HepG2 (cell line): ENCODE measurements around the gene SLC13A3. TPM values are rescaled to one million over a fixed set of nuclear protein-coding genes. Genes with fewer than 3 reads are reported as not detected.
A peak's percentile ranks its signal among the peaks of the same experiment; 100 is the strongest.

Source experiments
- FOXP1 ChIP-seq, 2 experiments: fragments of 450-650 bp in 1 of 2; IDR thresholded peaks; 2 replicates each; pipeline ENCODE4 v1.6.1; 2017 to 2018; ENCODE audit warnings: antibody characterized with exemption in 1 of 2
- HMG20A ChIP-seq: IDR thresholded peaks from 2 replicates; pipeline ENCODE4 v1.6.1; 2016; ENCODE audit warnings: borderline replicate concordance
- REL ChIP-seq: sonication (generic); formaldehyde crosslinking; conservative IDR thresholded peaks from 2 replicates; pipeline ENCODE4 v1.8.0; 2022; ENCODE audit warnings: mild to moderate bottlenecking, missing genetic modification reagents, moderate library complexity
- SOX5 ChIP-seq: IDR thresholded peaks from 2 replicates; pipeline ENCODE4 v1.6.1; 2016; ENCODE audit warnings: borderline replicate concordance
- SP4 ChIP-seq: sonication (generic); formaldehyde crosslinking; IDR thresholded peaks from 2 replicates; pipeline ENCODE4 v1.8.1; 2023; ENCODE audit warnings: mild to moderate bottlenecking, missing genetic modification reagents
- ZNF660 ChIP-seq: sonication (generic); formaldehyde crosslinking; IDR thresholded peaks from 2 replicates; pipeline ENCODE4 v1.5.1; 2020; ENCODE audit warnings: mild to moderate bottlenecking, low read depth, missing genetic modification reagents, borderline replicate concordance
- ZNF788 ChIP-seq: sonication (generic); formaldehyde crosslinking; IDR thresholded peaks from 2 replicates; pipeline ENCODE4 v1.5.0; 2020; ENCODE audit warnings: mild to moderate bottlenecking, missing genetic modification reagents, borderline replicate concordance
- polyA plus RNA-seq, 8 experiments: library from polyadenylated mRNA; depleted of rRNA in 3 of 8; stranded (reverse) in 7 of 8; unstranded in 1 of 8; fragments of >200 nt; fragmentation: Illumina TruSeq in 4 of 8; extraction: Trizol in 4 of 8; gene quantifications; 2 replicates each; pipeline versions ENCODE4 v1.2.1 to v1.2.3, GENCODE V29; 2011 to 2016; ENCODE audit warnings: low read depth in 4 of 8, missing spikeins in 1 of 8, mixed read lengths in 1 of 8; ENCODE audit not compliant: insufficient read depth in 1 of 8
- total RNA-seq, 5 experiments: library from RNA; depleted of rRNA; stranded (reverse); fragments of >200 nt; fragmentation: Illumina TruSeq; extraction: Trizol; gene quantifications; 2 replicates each; pipeline ENCODE4 v1.2.3, GENCODE V29; 2016; ENCODE audit warnings: low read depth in 1 of 5
- TF ChIP-seq, protein P1 (sequence below), 2 experiments: sonication (generic) in 1 of 2; formaldehyde crosslinking in 1 of 2; IDR thresholded peaks; 2 replicates each; pipeline versions ENCODE4 v1.6.1 to v1.9.0; 2014 to 2022; ENCODE audit warnings: antibody characterized with exemption in 1 of 2, borderline replicate concordance in 1 of 2, inconsistent platforms in 1 of 2, low read depth in 1 of 2, missing genetic modification reagents in 1 of 2
- TF ChIP-seq, protein P2 (sequence below): sonication (generic); formaldehyde crosslinking; IDR thresholded peaks from 2 replicates; pipeline ENCODE4 v1.5.1; 2020; ENCODE audit warnings: missing genetic modification reagents, mild to moderate bottlenecking, borderline replicate concordance

SLC13A3 gene
- total and polyA plus RNA-seq, 2 of the 13 experiments (the other 11 are each of a cell fraction or from before 2014, with no cell fraction given): 66.5 to 76.0 TPM

DNA sequence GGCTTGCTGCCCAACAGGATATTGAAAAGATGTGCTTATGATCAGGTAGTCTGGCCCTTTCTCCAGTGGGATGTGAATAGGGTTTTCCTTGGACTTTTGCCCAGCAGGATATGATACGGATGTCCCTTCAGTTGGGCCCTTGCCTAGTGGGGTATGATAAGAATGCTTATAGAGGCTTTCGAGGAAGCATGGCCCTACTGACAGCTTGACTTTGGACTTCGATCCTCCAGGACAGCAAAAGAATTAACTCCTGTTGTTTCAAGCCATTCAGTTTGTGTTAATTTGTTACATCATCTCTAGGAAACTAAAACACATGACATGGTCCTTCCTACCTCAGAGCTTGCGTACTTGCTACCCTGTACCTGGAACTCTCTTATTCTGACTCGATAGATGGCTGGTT lies 128.2 kb downstream of the SLC13A3 start (continued):
- TF ChIP-seq, protein P1, sequence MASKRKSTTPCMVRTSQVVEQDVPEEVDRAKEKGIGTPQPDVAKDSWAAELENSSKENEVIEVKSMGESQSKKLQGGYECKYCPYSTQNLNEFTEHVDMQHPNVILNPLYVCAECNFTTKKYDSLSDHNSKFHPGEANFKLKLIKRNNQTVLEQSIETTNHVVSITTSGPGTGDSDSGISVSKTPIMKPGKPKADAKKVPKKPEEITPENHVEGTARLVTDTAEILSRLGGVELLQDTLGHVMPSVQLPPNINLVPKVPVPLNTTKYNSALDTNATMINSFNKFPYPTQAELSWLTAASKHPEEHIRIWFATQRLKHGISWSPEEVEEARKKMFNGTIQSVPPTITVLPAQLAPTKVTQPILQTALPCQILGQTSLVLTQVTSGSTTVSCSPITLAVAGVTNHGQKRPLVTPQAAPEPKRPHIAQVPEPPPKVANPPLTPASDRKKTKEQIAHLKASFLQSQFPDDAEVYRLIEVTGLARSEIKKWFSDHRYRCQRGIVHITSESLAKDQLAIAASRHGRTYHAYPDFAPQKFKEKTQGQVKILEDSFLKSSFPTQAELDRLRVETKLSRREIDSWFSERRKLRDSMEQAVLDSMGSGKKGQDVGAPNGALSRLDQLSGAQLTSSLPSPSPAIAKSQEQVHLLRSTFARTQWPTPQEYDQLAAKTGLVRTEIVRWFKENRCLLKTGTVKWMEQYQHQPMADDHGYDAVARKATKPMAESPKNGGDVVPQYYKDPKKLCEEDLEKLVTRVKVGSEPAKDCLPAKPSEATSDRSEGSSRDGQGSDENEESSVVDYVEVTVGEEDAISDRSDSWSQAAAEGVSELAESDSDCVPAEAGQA (IDR thresholded peaks at IDR 0.05; ENCODE audit: low read depth): peak; percentile 75
- TF ChIP-seq, protein P1 (CRISPR knock-in tag; IDR thresholded peaks at IDR 0.05; ENCODE audit: borderline replicate concordance): no peak
- TF ChIP-seq HMG20A (peak; percentile 62), REL (CRISPR knock-in tag) (no peak), ZNF660 (no peak), SP4 (CRISPR knock-in tag) (no peak), FOXP1 (IDR thresholded peaks at IDR 0.05) (no peak), FOXP1 (CRISPR knock-in tag; IDR thresholded peaks at IDR 0.05) (peak; percentile 43; the same call in 1 of the 2 replicates), ZNF788 (no peak), SOX5 (CRISPR knock-in tag) (peak; percentile 79; the same call in 1 of the 2 replicates)
- TF ChIP-seq, protein P2, sequence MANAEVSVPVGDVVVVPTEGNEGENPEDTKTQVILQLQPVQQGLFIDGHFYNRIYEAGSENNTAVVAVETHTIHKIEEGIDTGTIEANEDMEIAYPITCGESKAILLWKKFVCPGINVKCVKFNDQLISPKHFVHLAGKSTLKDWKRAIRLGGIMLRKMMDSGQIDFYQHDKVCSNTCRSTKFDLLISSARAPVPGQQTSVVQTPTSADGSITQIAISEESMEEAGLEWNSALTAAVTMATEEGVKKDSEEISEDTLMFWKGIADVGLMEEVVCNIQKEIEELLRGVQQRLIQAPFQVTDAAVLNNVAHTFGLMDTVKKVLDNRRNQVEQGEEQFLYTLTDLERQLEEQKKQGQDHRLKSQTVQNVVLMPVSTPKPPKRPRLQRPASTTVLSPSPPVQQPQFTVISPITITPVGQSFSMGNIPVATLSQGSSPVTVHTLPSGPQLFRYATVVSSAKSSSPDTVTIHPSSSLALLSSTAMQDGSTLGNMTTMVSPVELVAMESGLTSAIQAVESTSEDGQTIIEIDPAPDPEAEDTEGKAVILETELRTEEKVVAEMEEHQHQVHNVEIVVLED (CRISPR knock-in tag): no peak
